ENCODE data around the gene RNASEH1. TPM values are rescaled to one million over a fixed set of nuclear protein-coding genes. Genes with fewer than 3 reads are reported as not detected.
A peak's percentile ranks its signal among the peaks of the same experiment; 100 is the strongest.

RNASEH1 gene
- total and polyA plus RNA-seq, 2 of the 13 experiments (the other 11 are each of a cell fraction or from before 2014, with no cell fraction given) = 14.5 to 57.4 TPM

DNA sequence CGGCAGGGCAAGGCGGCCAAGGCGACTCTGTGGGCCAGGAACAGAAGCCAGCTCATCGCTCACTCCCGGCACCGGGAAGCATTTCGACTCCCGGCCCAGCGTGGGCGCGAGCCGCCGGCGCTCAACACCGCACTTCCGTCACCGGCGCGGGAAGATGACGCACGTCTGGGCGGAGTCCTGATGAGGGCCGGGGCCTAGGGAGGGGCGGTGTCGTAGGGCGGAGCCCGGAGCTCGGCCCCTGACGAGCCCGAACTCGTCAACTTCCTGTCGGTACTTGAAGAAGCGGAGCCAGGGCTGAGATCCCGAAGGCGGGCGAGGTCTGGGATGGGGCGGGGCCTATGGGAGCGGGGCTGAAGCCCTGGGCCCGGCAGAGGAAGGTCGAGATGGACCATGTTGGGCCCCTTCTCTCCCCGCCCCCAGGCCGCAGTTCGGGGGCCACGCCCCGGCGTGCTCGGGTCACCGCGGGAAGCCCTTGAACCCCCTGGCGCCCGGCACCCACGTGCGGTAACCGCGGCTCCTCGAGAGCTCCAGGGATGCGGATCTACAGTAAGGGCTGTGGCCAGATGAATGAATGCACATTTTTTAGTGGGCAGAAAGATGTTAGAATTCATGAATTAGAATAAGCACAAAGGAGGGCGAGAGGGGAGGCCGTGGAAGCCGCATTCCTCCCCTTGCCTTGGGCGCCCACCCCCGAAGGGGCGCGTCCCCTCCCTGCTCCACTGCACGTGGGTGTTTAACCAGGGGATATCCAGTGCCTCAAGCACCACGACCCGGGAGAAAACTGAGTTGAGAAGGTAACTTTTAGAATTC lies at the start of gene RNASEH1 (continued):
- TF ChIP-seq, protein P1, sequence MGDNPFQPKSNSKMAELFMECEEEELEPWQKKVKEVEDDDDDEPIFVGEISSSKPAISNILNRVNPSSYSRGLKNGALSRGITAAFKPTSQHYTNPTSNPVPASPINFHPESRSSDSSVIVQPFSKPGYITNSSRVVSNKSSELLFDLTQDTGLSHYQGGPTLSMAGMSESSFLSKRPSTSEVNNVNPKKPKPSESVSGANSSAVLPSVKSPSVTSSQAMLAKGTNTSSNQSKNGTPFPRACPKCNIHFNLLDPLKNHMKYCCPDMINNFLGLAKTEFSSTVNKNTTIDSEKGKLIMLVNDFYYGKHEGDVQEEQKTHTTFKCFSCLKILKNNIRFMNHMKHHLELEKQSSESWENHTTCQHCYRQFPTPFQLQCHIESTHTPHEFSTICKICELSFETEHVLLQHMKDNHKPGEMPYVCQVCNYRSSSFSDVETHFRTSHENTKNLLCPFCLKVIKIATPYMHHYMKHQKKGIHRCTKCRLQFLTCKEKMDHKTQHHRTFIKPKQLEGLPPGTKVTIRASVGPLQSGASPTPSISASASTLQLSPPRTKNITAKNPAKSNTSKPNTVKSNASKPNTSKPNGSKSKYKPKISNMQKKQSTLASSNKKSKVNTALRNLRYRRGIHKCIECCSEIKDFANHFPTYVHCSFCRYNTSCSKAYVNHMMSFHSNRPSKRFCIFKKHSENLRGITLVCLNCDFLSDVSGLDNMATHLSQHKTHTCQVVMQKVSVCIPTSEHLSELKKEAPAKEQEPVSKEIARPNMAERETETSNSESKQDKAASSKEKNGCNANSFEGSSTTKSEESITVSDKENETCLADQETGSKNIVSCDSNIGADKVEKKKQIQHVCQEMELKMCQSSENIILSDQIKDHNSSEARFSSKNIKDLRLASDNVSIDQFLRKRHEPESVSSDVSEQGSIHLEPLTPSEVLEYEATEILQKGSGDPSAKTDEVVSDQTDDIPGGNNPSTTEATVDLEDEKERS (CRISPR knock-in tag; IDR thresholded peaks at IDR 0.05) = peak; percentile 99
- TF ChIP-seq ZNF160 (CRISPR knock-in tag; IDR thresholded peaks at IDR 0.05) (peak; percentile 5), GABPB1 (CRISPR knock-in tag; IDR thresholded peaks at IDR 0.05) (peak; percentile 98), ZNF432 (CRISPR knock-in tag; IDR thresholded peaks at IDR 0.05; ENCODE audit: borderline replicate concordance) (no peak), BCLAF1 (IDR thresholded peaks at IDR 0.05) (no peak), SMAD3 (CRISPR knock-in tag; IDR thresholded peaks at IDR 0.05) (peak; percentile 21), RFX1 (IDR thresholded peaks at IDR 0.05) (no peak), ETV6 (CRISPR knock-in tag; conservative IDR thresholded peaks at IDR 0.05) (peak; percentile 35; the same call in 1 of the 2 replicates), HIVEP1 (CRISPR knock-in tag; IDR thresholded peaks at IDR 0.05) (peak; percentile 91), ZNF441 (CRISPR knock-in tag; IDR thresholded peaks at IDR 0.05; ENCODE audit: borderline replicate concordance) (0 out of 2 replicates have a peak, but pooled peaks have one; percentile 37), ZNF691 (CRISPR knock-in tag; IDR thresholded peaks at IDR 0.05; ENCODE audit: borderline replicate concordance, low read depth) (peak; percentile 92; the same call in 1 of the 2 replicates), ZNF768 (CRISPR knock-in tag; IDR thresholded peaks at IDR 0.05) (peak; percentile 71), SALL1 (CRISPR knock-in tag; IDR thresholded peaks at IDR 0.05) (peak; percentile 95), SIN3B (IDR thresholded peaks at IDR 0.05; ENCODE audit: low read length) (peak; percentile 92), ZNF225 (CRISPR knock-in tag; IDR thresholded peaks at IDR 0.05) (peak; percentile 83)
- TF ChIP-seq, protein P2, sequence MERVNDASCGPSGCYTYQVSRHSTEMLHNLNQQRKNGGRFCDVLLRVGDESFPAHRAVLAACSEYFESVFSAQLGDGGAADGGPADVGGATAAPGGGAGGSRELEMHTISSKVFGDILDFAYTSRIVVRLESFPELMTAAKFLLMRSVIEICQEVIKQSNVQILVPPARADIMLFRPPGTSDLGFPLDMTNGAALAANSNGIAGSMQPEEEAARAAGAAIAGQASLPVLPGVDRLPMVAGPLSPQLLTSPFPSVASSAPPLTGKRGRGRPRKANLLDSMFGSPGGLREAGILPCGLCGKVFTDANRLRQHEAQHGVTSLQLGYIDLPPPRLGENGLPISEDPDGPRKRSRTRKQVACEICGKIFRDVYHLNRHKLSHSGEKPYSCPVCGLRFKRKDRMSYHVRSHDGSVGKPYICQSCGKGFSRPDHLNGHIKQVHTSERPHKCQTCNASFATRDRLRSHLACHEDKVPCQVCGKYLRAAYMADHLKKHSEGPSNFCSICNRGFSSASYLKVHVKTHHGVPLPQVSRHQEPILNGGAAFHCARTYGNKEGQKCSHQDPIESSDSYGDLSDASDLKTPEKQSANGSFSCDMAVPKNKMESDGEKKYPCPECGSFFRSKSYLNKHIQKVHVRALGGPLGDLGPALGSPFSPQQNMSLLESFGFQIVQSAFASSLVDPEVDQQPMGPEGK (CRISPR knock-in tag; IDR thresholded peaks at IDR 0.05) = peak; percentile 96
- TF ChIP-seq, protein P3, sequence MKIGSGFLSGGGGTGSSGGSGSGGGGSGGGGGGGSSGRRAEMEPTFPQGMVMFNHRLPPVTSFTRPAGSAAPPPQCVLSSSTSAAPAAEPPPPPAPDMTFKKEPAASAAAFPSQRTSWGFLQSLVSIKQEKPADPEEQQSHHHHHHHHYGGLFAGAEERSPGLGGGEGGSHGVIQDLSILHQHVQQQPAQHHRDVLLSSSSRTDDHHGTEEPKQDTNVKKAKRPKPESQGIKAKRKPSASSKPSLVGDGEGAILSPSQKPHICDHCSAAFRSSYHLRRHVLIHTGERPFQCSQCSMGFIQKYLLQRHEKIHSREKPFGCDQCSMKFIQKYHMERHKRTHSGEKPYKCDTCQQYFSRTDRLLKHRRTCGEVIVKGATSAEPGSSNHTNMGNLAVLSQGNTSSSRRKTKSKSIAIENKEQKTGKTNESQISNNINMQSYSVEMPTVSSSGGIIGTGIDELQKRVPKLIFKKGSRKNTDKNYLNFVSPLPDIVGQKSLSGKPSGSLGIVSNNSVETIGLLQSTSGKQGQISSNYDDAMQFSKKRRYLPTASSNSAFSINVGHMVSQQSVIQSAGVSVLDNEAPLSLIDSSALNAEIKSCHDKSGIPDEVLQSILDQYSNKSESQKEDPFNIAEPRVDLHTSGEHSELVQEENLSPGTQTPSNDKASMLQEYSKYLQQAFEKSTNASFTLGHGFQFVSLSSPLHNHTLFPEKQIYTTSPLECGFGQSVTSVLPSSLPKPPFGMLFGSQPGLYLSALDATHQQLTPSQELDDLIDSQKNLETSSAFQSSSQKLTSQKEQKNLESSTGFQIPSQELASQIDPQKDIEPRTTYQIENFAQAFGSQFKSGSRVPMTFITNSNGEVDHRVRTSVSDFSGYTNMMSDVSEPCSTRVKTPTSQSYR (CRISPR knock-in tag; IDR thresholded peaks at IDR 0.05; ENCODE audit: borderline replicate concordance) = peak; percentile 85; the same call in 1 of the 2 replicates

All from HepG2 (cell line).